ENCODE results near the gene ROPN1B. TPM values are rescaled to one million over a fixed set of nuclear protein-coding genes. Genes with fewer than 3 reads are reported as not detected.
A peak's percentile ranks its signal among the peaks of the same experiment; 100 is the strongest.
"Not testable (repeated sequence)": the region's sequence is repeated elsewhere in the genome, so short reads cannot be mapped to it uniquely, and the experiment has no call there.

Gene ROPN1B
- not detected in 2 replicates for total RNA-seq

DNA sequence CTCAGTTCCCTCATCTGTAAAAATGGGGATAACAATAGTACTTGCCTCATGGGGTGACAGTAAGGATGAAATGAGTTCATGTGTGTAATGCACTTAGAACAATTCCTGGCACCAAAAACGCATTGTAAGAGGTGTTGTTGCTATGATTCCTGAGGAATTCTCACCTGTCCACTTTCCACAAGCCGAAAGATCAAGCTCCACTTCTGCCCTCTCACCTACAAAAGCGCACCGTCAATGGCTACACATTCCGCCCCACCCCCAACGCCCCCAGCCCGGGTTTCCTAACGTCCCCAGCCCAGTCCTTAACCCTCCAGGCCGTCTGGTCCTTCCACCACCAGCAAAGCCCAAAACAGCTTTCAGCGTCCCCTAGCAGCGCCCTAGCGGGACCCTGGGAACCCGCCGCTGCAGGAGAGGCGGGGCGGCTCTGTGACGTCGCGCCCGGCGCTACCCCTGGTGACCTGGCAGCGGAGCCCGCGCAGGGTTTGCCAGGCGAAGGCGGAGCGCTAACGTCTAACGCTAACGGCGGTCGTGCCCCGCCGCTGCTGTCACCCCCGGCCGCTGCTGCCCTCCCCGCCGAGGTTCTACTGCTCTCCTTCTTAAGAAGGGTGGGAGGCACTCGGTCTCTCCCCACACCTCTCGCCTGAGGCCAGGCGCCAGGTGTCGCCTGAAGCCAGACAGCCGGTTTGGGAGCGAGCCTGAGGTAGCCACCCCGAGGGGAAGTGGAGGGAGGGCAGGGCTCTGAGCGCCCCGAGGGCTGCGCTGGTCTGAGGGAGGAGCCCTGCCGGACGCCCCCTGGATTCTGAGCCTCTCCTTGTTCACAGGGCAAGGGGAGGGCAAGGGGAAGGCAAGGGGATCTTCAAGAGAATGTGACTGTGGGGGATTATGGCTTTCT, at the start of gene ROPN1B:
Gene ROPN1B (plus strand): TSS at position 478 of the 892 bp plus-strand sequence. CDS start 2,877 bp downstream, outside the sequence.
- H3K27me3 ChIP-seq (ENCODE audit: control insufficient read depth, insufficient read depth, low read length): peaks cover 16% of the 10 kb centered on the region
- DNase-seq (ENCODE audit: low read depth); H3K36me3 ChIP-seq (ENCODE audit: control insufficient read depth, insufficient read depth, low read length); H3K4me3 ChIP-seq (ENCODE audit: low read depth, low read length): not testable (repeated sequence)

DNA sequence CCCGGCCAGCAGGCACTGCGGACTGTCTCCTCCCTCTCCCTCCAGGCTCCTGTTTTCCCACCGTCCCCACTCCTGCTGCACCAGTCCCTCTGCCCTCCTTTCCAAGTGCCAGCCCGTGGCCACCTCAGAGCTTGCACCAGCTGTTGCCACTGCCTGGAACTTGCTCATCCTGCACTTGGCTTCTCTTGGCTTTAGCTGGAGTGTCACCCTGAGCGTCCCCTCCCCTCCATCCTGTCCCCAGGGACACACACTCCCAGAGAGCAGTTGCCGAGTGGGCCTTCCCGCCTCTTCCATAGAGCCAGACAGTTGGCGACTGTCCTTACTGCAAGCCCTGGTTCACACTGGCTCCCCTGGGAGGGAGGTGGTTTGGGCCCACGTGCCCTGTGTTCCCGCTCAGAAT, 48.8 kb upstream of the ROPN1B start:
- not testable (repeated sequence) for DNase-seq (ENCODE audit: low read depth); H3K27me3 ChIP-seq (ENCODE audit: control insufficient read depth, insufficient read depth, low read length); H3K4me3 ChIP-seq (ENCODE audit: low read depth, low read length); H3K36me3 ChIP-seq (ENCODE audit: control insufficient read depth, insufficient read depth, low read length)

DNA sequence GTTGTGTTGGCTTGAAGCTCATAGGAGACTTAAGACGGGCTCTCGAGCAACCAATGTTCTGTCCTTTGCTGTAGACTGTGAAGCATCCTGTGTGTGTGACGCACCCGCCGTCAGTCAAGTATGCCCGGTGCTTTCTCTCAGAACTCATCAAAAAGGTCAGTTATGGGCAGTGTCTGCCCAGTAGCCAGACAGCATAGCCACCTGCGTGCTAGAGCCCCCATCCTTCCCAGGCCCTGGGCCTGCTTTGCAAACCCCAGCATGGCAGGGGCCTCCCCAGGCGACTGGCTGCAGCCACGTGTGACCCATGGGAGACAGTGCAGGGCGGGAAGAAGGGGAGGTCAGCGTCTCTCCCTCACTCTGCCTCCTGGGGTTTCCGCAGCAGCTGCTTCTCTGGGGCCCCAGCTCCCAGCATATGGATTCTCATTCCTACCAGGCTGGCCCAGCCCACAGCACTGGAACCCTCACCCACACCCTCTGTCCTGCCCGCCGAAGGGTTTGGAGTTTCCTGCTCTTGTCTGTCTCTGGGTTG, 48.2 kb upstream of the ROPN1B start:
- not testable (repeated sequence) for H3K36me3 ChIP-seq (ENCODE audit: control insufficient read depth, insufficient read depth, low read length); DNase-seq (ENCODE audit: low read depth); H3K4me3 ChIP-seq (ENCODE audit: low read depth, low read length); H3K27me3 ChIP-seq (ENCODE audit: control insufficient read depth, insufficient read depth, low read length)

DNA sequence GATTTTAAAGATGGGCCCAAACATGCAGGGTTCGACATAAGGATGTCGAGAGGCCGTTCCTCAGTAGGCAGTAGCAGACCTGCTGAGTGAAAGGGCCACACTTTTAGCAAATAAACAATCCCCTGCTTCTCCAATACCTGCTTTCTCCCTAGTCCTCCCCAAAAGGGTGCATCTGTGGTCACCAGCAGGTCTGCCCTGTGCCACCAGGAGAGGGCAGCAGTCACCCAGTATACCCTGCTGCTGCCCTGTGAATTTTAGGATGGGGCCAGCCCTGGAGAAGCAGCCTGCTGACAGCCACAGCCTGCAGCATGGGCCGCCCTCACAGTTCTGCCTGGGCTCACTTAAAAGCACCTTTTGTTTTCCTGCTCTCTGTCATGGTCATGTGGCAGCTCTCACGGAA, 47.3 kb upstream of the ROPN1B start:
- not testable (repeated sequence) for DNase-seq (ENCODE audit: low read depth); H3K27me3 ChIP-seq (ENCODE audit: control insufficient read depth, insufficient read depth, low read length); H3K4me3 ChIP-seq (ENCODE audit: low read depth, low read length); H3K36me3 ChIP-seq (ENCODE audit: control insufficient read depth, insufficient read depth, low read length)
- TF ChIP-seq, protein P1, sequence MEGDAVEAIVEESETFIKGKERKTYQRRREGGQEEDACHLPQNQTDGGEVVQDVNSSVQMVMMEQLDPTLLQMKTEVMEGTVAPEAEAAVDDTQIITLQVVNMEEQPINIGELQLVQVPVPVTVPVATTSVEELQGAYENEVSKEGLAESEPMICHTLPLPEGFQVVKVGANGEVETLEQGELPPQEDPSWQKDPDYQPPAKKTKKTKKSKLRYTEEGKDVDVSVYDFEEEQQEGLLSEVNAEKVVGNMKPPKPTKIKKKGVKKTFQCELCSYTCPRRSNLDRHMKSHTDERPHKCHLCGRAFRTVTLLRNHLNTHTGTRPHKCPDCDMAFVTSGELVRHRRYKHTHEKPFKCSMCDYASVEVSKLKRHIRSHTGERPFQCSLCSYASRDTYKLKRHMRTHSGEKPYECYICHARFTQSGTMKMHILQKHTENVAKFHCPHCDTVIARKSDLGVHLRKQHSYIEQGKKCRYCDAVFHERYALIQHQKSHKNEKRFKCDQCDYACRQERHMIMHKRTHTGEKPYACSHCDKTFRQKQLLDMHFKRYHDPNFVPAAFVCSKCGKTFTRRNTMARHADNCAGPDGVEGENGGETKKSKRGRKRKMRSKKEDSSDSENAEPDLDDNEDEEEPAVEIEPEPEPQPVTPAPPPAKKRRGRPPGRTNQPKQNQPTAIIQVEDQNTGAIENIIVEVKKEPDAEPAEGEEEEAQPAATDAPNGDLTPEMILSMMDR (IDR thresholded peaks at IDR 0.05; ENCODE audit: insufficient read depth, low read length, poor library complexity, severe bottlenecking): peak; percentile 45

DNA sequence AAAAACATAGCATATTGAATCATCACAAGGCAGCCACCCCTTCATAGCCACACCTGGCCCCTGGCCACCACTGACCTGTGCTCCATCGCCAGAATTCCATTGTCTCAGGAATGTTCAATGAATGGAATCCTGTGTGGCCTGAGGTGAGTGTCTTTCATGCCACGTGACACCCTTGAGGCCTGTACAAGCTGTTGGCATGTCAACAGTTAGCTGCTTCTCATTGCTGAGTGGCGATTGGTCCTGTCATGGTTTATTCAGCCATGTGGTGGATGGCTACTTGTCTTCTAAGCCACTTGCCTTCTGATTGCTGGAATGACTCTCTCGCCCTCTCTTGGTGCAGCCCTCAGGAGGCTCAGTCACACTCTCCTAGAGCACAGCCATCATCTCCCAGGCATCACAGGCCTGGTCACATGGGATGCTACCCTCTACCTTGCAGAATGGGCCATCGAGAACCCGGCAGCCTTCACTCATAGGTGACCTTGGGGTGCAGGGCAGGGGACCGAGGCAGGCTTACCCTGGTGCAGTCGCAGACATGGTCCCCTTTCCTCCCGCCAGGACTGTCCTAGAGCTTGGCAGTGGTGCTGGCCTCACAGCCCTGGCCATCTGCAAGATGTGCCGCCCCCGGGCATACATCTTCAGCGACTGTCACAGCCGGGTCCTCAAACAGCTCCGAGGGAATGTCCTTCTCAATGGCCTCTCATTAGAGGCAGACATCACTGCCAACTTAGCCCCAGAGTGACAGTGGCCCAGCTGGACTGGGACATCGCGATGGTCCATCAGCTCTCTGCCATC, 45.5 kb upstream of the ROPN1B start:
- H3K36me3 ChIP-seq (ENCODE audit: control insufficient read depth, insufficient read depth, low read length); H3K27me3 ChIP-seq (ENCODE audit: control insufficient read depth, insufficient read depth, low read length); H3K4me3 ChIP-seq (ENCODE audit: low read depth, low read length); DNase-seq (ENCODE audit: low read depth): not testable (repeated sequence)

DNA sequence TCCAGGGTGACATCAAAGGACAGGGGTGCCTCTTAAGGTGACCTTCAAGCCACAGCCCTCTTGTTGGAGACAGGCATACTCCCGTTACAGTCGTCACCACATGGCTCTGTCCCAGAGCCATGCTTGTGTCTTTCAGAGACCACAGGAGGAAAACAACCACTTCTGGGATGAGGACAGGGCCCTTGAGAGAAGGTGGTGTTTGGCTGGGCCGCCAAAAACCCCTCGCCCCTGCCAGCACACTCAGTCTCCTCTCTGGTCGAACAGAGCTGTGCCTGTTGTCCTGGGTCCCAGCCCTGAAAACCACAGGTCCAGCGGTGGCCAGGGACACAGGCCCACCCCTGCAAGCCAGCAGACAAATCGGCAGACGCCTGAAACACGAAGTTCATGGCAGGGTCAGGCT, 44.7 kb upstream of the ROPN1B start:
- not testable (repeated sequence) for H3K36me3 ChIP-seq (ENCODE audit: control insufficient read depth, insufficient read depth, low read length); DNase-seq (ENCODE audit: low read depth); H3K27me3 ChIP-seq (ENCODE audit: control insufficient read depth, insufficient read depth, low read length); H3K4me3 ChIP-seq (ENCODE audit: low read depth, low read length)

DNA sequence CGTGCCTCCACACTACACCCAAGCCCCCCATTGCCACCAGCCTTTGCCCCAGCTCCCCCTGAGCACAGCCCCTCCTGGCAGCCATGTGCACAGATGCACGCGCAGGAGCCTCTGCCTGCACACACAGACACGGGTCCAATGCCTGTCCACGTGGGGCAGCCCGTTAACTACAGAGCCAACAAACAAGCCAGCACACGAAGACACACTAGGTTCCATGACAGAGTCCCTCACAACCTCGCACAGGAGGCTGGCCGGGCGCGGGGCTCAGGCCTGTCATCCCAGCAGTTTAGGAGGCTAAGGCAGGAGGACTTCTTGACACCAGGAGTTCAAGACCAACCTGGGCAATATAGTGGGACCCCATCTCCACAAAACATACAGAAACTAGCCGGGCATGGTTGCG, 43.3 kb upstream of the ROPN1B start:
- DNase-seq (ENCODE audit: low read depth); H3K27me3 ChIP-seq (ENCODE audit: control insufficient read depth, insufficient read depth, low read length); H3K4me3 ChIP-seq (ENCODE audit: low read depth, low read length); H3K36me3 ChIP-seq (ENCODE audit: control insufficient read depth, insufficient read depth, low read length): not testable (repeated sequence)

DNA sequence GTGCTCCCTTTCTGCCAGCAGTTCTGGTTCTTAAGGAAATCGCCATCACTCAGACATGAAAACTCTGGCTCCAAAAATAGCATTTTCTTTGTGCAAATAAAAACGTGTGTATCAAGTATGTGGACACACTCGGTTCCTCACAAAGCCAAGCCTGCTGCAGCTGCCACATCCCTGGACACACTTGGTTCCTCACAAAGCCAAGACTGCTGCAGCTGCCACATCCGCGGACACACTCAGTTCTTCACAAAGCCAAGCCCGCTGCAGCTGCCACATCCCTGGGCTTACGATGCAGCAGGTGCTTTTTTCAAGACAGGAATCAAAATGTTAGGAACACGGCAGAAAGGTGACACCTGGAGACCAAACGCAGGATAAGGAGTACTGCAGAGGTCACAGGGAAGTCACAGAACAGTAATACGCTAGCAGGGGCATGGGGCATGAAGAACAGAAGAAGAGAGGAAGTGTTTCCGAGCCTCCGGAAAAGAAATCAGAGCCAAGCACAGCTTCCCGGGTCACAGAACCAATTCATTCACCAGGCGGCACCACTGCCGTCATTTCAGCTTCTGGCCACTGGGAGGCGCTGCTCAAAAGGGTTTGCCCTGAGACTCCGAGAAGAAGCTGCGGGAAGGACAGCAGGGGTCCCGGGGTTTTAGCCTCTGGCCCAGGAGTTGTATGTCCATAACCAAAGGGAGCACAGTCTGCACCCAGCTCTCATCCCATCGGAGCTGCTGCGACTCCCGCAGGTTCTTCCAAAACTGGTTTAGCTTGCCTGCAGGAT, 40.0 kb upstream of the ROPN1B start:
- H3K27me3 ChIP-seq (ENCODE audit: control insufficient read depth, insufficient read depth, low read length); DNase-seq (ENCODE audit: low read depth): not testable (repeated sequence)
- TF ChIP-seq, protein P1 (IDR thresholded peaks at IDR 0.05; ENCODE audit: insufficient read depth, low read length, poor library complexity, severe bottlenecking): peak; percentile 55

DNA sequence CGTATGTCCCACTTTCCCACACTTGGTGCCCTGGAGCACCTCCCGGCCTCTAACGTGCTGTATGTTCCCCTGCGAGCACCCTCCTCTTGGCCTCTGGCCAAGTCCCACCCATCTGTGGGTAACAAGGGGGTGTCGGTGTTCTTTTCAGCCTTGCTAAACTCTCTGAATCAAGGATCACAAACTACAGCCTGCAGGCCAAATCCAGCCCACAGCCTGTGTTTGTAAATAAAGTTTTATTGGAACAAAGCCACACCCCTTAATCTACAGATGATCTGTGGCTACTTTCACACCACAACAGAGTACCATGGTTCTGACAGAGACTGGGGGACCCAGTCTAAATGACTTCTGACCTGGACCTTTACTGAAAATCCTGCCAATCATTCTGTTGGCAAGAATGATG, 39.2 kb upstream of the ROPN1B start:
- DNase-seq (ENCODE audit: low read depth); H3K27me3 ChIP-seq (ENCODE audit: control insufficient read depth, insufficient read depth, low read length); H3K4me3 ChIP-seq (ENCODE audit: low read depth, low read length); H3K36me3 ChIP-seq (ENCODE audit: control insufficient read depth, insufficient read depth, low read length): not testable (repeated sequence)

More for the DNA sequence above, 40.0 kb upstream of the ROPN1B start:
- H3K4me3 ChIP-seq (ENCODE audit: low read depth, low read length); H3K36me3 ChIP-seq (ENCODE audit: control insufficient read depth, insufficient read depth, low read length): not testable (repeated sequence)

DNA sequence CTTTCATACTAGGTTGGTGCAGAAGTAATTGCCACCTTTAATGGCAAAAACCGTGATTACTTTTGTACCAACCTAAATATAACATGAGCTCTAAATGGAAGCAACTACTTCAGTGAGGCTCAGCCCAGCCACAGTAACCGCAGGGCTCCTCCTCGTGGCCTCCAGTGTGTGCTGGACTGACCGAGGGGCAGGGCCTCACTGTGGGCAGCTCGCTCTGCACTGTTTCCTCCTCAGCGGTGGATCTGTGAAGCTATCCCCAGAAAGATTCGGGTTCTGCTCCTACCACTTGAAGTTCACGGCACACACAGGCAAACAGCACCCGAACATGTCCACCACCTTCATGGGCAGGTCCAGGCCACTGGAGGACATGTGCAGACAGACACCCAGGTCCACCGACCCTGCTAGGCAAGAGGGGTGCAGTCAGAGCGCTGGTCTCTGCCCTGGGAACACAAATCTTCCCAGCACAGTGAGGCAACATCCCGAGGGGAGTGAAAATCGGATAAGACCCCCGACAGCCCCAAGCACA, 37.6 kb upstream of the ROPN1B start:
- H3K27me3 ChIP-seq (ENCODE audit: control insufficient read depth, insufficient read depth, low read length); H3K36me3 ChIP-seq (ENCODE audit: control insufficient read depth, insufficient read depth, low read length); H3K4me3 ChIP-seq (ENCODE audit: low read depth, low read length); DNase-seq (ENCODE audit: low read depth): not testable (repeated sequence)

DNA sequence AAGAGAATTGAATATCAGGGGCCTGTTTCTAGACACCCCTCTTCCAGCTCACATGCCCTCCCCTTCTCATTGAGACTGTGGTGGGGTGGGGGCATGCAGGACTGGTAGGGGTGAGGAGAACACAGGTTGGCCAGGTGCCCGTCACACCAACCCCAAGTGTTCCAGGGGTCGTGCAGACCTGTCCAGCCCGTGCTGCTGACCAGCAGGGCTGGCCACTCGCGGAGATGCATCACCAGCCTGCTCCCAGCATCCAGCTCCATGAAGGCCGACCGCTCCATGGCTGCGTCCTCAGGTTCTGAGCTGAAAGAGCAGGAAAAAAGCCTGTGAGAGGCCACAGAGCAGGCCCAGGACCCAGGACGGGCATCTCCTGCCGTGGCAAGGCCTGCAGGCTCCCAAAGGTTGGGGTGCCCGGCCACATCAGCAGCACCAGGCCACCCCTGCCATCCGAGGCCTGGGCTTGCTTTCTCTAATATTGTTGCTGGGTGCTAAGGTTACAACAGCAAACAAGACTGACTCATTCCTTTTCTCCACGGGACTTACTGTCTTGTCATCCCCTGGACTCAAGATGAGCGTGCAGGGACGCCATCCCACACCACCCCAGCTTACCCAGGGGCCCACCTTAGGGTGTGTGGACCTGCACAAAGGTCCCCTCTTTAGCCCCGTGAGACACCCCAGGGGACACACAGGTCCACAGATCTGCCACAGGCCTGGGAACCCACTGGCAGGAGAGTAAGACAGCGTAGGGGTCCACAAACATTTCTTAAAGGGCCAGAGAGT, 35.4 kb upstream of the ROPN1B start:
- H3K36me3 ChIP-seq (ENCODE audit: control insufficient read depth, insufficient read depth, low read length); H3K27me3 ChIP-seq (ENCODE audit: control insufficient read depth, insufficient read depth, low read length); DNase-seq (ENCODE audit: low read depth); H3K4me3 ChIP-seq (ENCODE audit: low read depth, low read length): not testable (repeated sequence)

All from kidney epithelial cell (primary cell).